T47D (cell line): ENCODE data around the gene STBD1.

Source experiments
- DNase-seq, 2 experiments: peaks; one replicate each; pipeline versions ENCODE4 v3.0.0 to v3.0.0-alpha.2; 2011 to 2012; ENCODE audit warnings: low read depth in 1 of 2, low spot score in 1 of 2
- JUND ChIP-seq: IDR thresholded peaks from 2 replicates; pipeline ENCODE4 v1.6.1; 2012; ENCODE audit warnings: low read depth
- in situ Hi-C: cut with HindIII; loops from 2 replicates; pipeline ENCODE4 v1.10.0; 2016; ENCODE audit warnings: low sequenced_read_pairs, low pct_unique_long_range_greater_than_20kb

The STBD1 gene

GRCh38 chr4:76305971-76306881 lies at the start of gene STBD1:
Gene STBD1 (plus strand): TSS chr4:76306733. CDS start chr4:76306770, 37 bp downstream.
- TF ChIP-seq JUND, result no peak
- in situ Hi-C loops, result no loop called here
- DNase-seq, result peak; percentile 69 to 71

- in situ Hi-C loops, result no loop called here
- DNase-seq, result no peak
These were observed 49.6 kb upstream of the STBD1 start for GRCh38 chr4:76256968-76257367.

DNA sequence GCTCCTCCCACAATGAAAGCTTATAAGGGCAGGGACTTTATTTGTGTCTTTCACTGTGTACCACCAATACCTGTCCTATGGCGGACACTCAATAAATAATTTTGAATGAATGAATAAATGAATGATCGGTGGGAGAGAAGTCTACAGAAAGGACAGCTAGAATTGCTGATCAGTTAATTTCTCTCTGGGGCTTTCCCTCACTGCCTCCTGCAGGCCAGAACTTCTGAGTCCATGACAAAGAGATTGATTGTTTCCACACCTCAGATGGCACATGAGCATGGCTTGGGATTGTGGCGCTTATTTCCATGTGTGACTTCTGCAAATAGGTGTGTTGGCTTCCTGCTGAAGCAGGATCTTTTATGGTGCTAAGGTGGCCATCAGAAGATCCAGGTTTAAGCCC lies 48.7 kb upstream of the STBD1 start:
- no peak for DNase-seq
- no peak for TF ChIP-seq JUND
- in situ Hi-C loops, result no loop called here

More at GRCh38 chr4:76256968-76257367, 49.6 kb upstream of the STBD1 start:
- no peak for TF ChIP-seq JUND

- DNase-seq, result no peak
- in situ Hi-C loops, result no loop called here
- TF ChIP-seq JUND, result no peak
These were observed 46.0 kb upstream of the STBD1 start for GRCh38 chr4:76260571-76260970.

DNA sequence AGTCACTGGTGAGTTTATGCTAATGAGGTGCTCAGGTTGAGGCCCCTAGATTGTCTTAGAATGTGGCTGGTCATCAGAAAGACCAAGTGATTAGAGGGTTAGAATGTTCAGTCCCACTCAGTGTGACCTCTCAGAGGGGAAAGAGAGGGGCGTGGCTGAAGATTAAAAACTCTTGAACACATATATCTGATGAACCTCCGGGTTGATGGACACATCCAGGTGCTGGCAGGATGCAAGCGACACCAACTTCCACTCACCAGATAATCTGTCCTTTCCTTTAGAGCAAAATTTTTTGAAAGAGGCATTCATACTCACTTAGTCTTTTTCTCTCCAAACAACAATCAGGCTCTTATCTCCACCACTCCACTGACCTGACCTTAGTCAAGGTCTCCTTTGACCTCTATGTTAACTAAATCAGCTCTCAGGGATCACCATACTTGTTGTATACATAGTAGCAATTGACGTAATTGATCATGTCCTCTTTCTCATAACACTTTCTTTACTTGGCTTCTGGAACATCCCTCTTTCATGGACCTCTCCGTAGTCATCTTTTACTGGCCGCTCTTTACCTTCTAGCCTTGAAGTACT lies 40.8 kb upstream of the STBD1 start:
- in situ Hi-C loops, result no loop called here
- no peak for DNase-seq
- TF ChIP-seq JUND, result no peak

DNA sequence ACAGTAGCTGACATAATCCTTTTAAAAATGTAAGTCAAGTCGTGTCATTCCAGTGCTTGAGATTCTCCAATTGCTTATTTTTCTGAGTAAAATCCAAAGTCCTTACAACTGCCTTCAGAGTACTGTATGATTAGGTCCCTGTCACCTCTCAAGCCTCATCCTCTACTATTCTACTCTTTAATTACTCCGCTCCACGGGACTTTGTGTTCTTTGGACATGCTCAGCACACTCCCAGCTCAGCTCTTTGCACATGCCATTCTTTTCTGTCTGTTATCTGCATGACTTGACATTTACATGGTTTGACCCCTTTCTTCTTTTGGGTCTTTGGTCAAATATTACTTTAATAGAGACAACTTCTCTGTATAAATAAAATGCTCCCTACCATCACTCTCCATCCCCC lies 39.9 kb upstream of the STBD1 start:
- in situ Hi-C loops, result no loop called here

GRCh38 chr4:76267811-76268210 lies 38.7 kb upstream of the STBD1 start:
- no peak for DNase-seq
- in situ Hi-C loops, result no loop called here
- TF ChIP-seq JUND, result no peak

More for the DNA sequence above, 39.9 kb upstream of the STBD1 start:
- DNase-seq, result no peak
- TF ChIP-seq JUND, result no peak

- DNase-seq, result no peak
- TF ChIP-seq JUND, result no peak
- in situ Hi-C loops, result no loop called here
These were observed 36.0 kb upstream of the STBD1 start for GRCh38 chr4:76270244-76271175.

GRCh38 chr4:76271248-76271647 lies 35.3 kb upstream of the STBD1 start:
- no peak for DNase-seq
- in situ Hi-C loops, result no loop called here

GRCh38 chr4:76272073-76272472 lies 34.5 kb upstream of the STBD1 start:
- no peak for TF ChIP-seq JUND
- DNase-seq, result no peak
- in situ Hi-C loops, result no loop called here

More at GRCh38 chr4:76271248-76271647, 35.3 kb upstream of the STBD1 start:
- TF ChIP-seq JUND, result no peak

DNA sequence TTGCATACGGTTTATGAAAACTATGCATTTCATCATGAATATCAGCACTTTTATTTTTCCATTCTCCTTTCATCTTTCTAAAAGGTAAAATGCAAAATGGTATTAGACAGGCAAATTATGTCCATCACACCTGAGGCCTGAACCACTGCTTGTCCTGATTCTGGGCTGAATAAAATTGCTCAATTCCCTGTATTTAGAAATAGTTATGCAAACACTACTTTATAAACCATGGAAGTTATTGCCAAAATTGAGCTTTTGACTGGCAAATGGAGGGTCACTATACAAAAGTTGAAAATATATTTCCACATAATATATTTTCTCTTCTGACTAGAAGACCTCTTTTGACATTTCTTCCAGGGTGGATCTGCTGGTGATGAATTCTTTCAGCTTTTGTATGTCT lies 34.0 kb upstream of the STBD1 start:
- TF ChIP-seq JUND, result no peak
- no peak for DNase-seq

DNA sequence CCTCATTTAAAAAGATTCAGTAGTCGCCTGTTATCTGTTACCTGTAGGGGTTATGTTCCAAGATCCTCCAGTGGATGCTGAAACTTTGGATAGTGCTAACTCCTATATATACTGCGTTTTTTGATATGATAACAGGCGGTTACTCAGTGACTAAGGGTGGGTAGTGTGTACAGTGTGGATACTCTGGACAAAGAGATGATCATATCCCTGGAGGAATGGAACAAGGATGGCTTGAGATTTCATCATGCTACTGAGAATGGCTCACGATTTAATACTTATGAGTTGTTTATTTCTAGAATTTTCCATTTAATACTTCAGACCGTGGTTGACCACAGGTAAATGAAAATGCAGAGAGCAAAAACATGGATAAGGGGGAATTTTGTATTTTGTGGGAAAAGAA lies 33.5 kb upstream of the STBD1 start:
- in situ Hi-C loops, result no loop called here
- no peak for TF ChIP-seq JUND
- DNase-seq, result no peak

More for the DNA sequence above, 34.0 kb upstream of the STBD1 start:
- in situ Hi-C loops, result no loop called here
